Motor neuron (in vitro differentiated cells): ENCODE data around the gene CCDC33. TPM values are rescaled to one million over a fixed set of nuclear protein-coding genes. Genes with fewer than 3 reads are reported as not detected.

Experiments
- ATAC-seq, 8 experiments: fragments of 200-7000 bp; cut with Tn5 transposase; replicated peaks in 6 of 8; 2 replicates each; pipeline ENCODE4 v1.8.0; 2021; ENCODE audit warnings: mild to moderate bottlenecking in 8 of 8, moderate library complexity in 8 of 8
- H3K27ac ChIP-seq, 2 donors: fragments of 250-450 bp; sonication (Bioruptor Pico); 2 replicates each; pipeline ENCODE4 v1.9.0; 2021; ENCODE audit warnings: antibody characterized with exemption in 2 of 2, mild to moderate bottlenecking in 2 of 2, moderate library complexity in 1 of 2
- H3K4me1 ChIP-seq, 2 donors: fragments of 250-450 bp; sonication (Bioruptor Pico); replicated peaks in 1 of 2; 2 replicates each; pipeline ENCODE4 v1.6.1; 2021; ENCODE audit warnings: antibody characterized with exemption in 2 of 2, mild to moderate bottlenecking in 2 of 2, moderate library complexity in 1 of 2
- H3K4me3 ChIP-seq, 5 donors: fragments of 250-450 bp; sonication (Bioruptor Pico); 2 replicates each; pipeline ENCODE4 v1.9.0; 2021; ENCODE audit warnings: antibody characterized with exemption in 5 of 5, mild to moderate bottlenecking in 5 of 5, moderate library complexity in 4 of 5
- WGBS, 10 experiments: fragments of 450-650 bp; shearing (Covaris generic); methylation state at CpG; one replicate each; pipeline ENCODE4 v1.0.0; 2022; 5-methylcytosine and 5-hydroxymethylcytosine counted together
- in situ Hi-C, 9 experiments: fragments of 400-800 bp; cut with MboI; loops; one replicate each; pipeline ENCODE4 v1.15.0; 2021; ENCODE audit warnings: low sequenced_read_pairs in 9 of 9, low pct_unique_long_range_greater_than_20kb in 2 of 9; ENCODE audit not compliant: unreplicated experiment in 9 of 9
- total RNA-seq, 8 experiments: library from RNA; unstranded; fragments of 300-600 nt; gene quantifications; 2 replicates each; pipeline versions ENCODE4 v1.2.3 to v1.2.4, GENCODE V29; 2022

The CCDC33 gene
- total RNA-seq, 8 experiments from 2014 or later, result 0.66 to 18.3 (median 6.2) TPM

DNA sequence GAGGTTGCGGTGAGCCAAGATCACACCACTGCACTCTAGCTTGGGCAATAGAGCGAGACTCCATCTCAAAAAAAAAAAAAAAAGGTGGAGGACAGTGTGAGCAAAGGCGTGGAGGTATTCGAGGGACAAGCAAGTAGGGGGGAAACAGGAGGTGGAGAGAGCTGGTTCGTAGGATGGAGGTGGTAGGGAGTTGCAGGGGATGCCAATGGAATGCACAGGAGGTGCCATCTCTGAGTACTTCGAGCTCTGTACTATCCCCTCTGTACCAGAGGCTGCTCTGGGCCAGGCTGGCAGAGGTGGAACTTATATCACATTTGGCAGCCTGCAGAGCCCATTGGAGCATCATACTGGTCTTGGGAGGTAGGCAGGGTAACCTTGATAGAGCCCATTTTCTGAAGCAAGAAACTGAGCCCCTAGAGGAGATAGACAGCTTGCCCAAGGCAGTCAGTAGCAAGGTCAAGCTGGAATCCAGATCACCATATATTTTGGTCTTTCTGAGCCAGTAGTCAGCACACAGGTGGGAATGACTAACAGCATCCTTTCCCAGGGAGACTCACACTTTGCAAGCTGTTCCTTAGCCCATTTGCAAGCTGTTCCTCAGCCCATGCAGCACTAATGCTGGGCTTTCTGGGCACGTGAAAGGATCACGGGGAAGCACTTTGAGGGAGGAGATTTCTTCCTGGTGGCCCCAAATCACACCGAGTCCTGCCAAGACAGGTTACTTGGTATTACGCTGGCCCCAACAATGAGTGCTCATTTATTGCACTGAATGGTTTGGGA lies 9.2 kb upstream of the CCDC33 start:
- in situ Hi-C loops, result no loop called here
- H3K4me1 ChIP-seq, result peaks cover 72% of the 10 kb centered on the region in 2 donors
- no peak overlapping the region for H3K4me3 ChIP-seq
- no peak overlapping the region for H3K27ac ChIP-seq
- WGBS, 10 experiments, result 80 to 90% (median 88%) methylated on average over 1 to 8 of the region's 10 CpGs; no CpG with 5 or more reads in 5 of the 10 experiments
- ATAC-seq, result no peak

DNA sequence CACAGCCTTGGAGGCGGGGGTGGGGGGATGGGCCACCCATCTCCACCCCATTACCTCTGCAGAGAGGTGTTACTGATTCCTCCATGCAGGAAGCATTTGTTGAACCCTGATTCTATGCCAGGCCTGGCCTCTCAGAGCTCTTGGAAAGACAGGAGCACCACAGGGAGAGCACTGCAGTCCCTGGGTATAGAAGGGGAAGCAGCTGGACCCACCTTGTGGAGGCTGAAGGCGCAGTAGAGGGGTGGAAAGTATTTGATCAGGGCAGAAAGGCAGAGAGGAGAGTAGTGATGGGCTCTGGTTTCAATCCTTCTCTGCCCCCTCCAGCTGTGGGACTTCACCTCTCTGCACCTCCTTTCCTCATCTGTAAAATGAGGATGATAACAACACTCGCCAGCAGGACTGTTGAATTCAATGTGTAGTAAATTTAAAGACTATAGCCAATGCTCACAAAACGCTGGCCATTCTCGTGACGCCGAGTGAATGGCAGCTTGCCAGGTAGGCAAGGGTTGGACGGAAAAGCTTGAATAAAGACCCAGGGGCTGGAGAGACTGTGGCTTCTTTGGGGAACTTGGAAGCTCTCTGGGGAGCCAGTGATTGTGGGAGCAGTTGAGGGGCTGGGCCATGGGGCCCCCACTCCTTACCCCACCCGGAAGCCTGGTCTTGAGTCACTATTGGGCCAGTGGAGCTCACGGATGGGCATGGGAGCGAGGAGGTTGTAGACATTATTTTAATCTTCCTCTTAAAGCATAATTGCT lies 8.0 kb upstream of the CCDC33 start:
- in situ Hi-C loops, result no loop called here
- 11 to 78% (median 62%) methylated on average over 1 to 8 of the region's 11 CpGs; no CpG with 5 or more reads in 3 of the 10 experiments for WGBS, 10 experiments
- Histone ChIP-seq H3K4me3 (no peak overlapping the region), H3K27ac (peak overlapping the region; percentile 79 to 85), H3K4me1 (peaks cover 64 to 65% of the 10 kb centered on the region in 2 donors)
- ATAC-seq, result peak in 2 of 8 experiments; percentile 1

DNA sequence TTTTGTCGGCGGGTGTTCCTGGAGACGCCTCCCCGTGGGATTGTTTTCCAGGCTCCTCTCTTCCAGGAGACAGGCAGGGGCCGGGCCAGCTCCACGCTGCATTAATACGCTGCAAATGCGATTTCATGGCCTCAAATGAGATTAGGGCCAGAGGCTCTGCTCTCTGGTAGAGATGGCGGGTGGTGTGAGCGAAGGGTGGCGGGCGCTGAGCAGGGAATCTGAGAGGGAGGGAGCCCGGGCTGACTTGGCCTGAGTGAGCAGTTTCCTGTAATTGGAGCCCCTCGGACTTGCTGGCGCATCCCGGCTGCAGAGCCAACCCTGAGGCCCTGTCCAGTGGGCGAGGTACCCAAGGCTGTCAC lies 7.4 kb upstream of the CCDC33 start:
- Histone ChIP-seq H3K4me1 (peaks cover 64 to 65% of the 10 kb centered on the region in 2 donors), H3K27ac (peak overlapping the region; percentile 79 to 85), H3K4me3 (no peak overlapping the region)
- WGBS, 10 experiments, result 20 to 40% (median 34%) methylated on average over 1 to 9 of the region's 17 CpGs; no CpG with 5 or more reads in 5 of the 10 experiments
- peak; percentile 34 to 74 (median 56) for ATAC-seq
- in situ Hi-C loops, result no loop called here

DNA sequence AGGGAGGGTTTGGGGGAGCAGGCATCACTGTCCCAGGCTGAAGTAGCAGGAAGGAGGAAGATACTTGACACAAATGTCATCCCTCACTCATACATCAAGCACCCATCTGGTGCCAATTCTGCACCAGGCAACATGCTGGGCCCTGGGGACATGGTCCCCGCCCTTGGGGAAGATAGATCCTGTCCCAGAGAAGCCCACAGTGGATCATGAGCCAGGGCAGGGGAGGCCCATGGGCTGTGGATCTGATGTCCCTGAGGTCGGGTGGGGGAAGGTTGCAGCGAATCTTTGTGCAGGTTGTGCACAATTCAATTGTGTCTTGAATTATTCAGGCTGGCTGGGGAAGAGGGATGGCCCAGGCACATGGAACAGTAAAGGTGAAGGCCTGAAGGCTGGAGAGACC lies 6.4 kb upstream of the CCDC33 start:
- Histone ChIP-seq H3K4me3 (no peak overlapping the region), H3K4me1 (peaks cover 64% of the 10 kb centered on the region in 2 donors), H3K27ac (peak overlapping the region; percentile 11 to 85)
- WGBS, 10 experiments, result 80 to 100% methylated on average over 1 of the region's 3 CpGs; no CpG with 5 or more reads in 8 of the 10 experiments
- ATAC-seq, result no peak
- in situ Hi-C loops, result no loop called here

DNA sequence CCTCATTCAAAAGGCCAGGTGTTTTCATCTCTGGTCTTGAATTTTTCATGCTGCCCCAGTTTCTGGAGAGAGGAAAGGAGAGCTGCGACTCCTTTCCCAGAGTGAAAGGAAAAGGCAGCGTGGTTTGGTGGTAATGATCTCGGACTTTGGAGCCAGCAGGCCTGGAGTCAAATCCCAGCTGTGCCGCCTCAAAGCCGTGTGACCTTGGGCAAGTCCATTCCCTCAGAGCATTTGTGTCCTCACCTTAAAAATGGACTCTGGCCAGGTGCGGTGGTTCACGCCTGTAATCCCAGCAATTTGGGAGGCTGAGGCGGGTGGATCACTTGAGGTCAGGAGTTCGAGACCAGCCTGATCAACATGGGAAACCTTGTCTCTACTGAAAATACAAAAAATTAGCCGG lies 4.7 kb upstream of the CCDC33 start:
- H3K4me1 ChIP-seq, result peaks cover 55% of the 10 kb centered on the region in 2 donors
- no peak for ATAC-seq
- H3K4me3 ChIP-seq, result no peak overlapping the region
- WGBS, 10 experiments, result 71 to 100% (median 94%) methylated on average over 1 to 5 of the region's 10 CpGs; no CpG with 5 or more reads in 2 of the 10 experiments
- in situ Hi-C loops, result no loop called here
- no peak overlapping the region for H3K27ac ChIP-seq

DNA sequence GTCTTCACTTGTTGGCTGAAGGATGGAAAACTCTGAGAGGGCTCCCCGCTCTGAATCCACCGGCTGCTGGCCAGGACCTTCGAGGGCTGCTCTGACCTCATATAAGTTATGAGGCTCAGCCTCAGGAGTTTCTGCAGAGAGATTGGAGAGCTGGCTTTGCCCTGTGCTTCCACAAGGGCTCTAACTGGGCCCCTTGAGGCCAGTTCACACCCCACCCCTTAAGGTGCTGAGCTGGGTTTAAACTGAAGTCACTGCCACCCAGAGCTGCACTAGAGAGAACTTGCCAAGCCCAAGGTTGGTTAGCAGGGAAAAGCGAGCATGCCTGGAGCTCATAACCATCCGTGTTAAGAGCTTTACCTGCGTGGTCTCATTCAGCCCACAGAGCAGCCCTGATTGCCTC lies 2.8 kb upstream of the CCDC33 start:
- 67 to 88% (median 73%) methylated on average over 2 to 4 of the region's 6 CpGs; no CpG with 5 or more reads in 6 of the 10 experiments for whole genome bisulfite sequencing, 10 experiments
- Histone ChIP-seq H3K4me3 (no peak overlapping the region), H3K27ac (peak overlapping the region; percentile 6 to 73), H3K4me1 (peaks cover 48% of the 10 kb centered on the region in 2 donors)
- no peak for ATAC-seq
- in situ Hi-C loops, result no loop called here

DNA sequence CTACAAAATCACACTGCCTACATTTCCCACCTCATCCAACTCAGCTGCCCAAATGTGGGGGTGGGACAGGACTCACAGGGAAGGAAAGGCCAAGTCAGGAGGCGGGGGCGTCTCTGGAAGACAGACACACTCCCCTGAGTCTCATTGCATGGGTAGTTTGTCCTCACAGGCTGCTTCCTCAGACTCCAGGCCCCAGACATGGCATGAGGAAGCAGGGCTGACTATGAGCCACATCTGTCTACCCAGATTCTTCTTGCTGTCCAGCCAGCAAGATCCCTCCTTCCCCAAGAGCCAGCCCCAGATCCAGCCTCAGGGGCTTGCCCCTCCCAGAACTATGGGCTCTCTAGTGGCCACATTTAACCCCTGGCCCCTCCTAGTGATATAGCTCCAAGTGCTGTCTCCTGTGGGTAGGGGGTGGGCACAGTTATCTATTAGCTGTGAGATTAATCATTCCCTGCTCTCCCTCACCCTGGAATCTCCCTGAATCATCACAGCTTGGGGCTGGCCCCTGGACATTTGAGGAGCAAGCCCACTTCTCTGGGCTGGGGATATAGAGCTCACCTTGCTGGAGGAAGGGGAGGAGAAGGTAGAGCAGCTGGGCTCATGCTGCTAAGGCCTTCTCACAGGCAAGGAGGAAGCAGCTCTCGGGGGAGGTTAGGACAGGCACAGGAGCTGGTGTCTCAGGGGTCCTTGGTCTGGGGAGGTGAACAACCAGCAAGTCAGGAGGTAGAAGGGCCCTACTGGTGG lies 2.1 kb upstream of the CCDC33 start:
- peak; percentile 20 to 73 (median 60) for ATAC-seq
- H3K27ac ChIP-seq, result peak overlapping the region; percentile 6 to 73
- in situ Hi-C loops, result no loop called here
- H3K4me3 ChIP-seq, result no peak overlapping the region
- WGBS, 10 experiments, result 100% methylated on average over 2 of the region's 3 CpGs; no CpG with 5 or more reads in 9 of the 10 experiments
- peaks cover 41 to 45% of the 10 kb centered on the region in 2 donors for H3K4me1 ChIP-seq

DNA sequence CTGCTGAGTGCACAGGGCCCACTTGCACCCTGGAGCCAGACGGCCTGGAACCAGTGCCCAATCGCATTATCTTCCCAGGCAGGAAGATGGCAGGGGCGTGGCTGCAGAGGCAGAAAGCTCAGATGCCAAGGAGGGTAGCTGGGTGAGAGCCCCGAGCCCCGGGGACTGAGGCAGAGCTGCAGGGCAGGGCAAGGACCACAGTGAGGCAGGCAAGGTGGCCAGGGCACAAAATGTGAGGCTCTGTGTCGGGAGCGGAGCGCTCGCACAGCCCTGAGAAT lies 1.6 kb upstream of the CCDC33 start:
- in situ Hi-C loops, result no loop called here
- WGBS, 10 experiments, result 70 to 100% (median 100%) methylated on average over 1 to 3 of the region's 9 CpGs; no CpG with 5 or more reads in 6 of the 10 experiments
- ATAC-seq, result peak in 2 of 8 experiments; percentile 3 to 17
- Histone ChIP-seq H3K4me1 (peaks cover 36 to 45% of the 10 kb centered on the region in 2 donors), H3K27ac (peak overlapping the region; percentile 6 to 73), H3K4me3 (no peak overlapping the region)

DNA sequence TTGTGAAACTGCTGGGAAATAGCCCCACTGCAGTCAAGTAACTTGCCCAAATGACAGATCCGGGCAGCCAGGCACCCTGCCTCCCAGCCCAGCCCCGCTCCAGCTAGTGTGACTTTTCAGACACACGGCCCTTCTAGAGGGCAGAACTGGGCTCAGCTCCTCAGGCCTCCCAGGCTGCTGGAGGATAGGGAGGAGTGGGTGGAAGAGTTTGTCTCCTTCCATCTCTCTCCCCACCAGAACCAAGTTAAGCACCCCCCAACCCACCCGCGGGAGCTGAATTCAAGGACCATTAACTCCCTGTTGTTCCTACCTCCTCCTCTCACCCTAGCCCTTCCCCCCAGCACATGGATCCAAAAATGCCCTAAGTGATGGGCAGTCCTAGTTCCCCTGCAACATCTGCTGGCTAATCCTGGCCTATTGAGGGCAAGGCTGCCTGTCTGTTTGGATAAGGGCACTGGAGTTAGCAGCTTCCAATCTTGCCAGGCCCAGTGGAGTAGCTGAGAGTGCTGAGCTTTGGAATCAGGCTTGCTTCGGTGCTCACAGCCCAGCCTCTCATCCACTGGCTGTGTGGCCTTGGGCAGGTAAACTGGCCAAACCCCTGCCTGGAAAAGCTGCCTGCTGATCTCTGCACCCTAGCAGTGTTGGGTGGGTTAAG lies 3.1 kb downstream of the CCDC33 start:
- no peak overlapping the region for H3K4me3 ChIP-seq
- WGBS, 10 experiments, result 80% methylated on average over 1 of the region's 6 CpGs; no CpG with 5 or more reads in 9 of the 10 experiments
- in situ Hi-C loops, result no loop called here
- peaks cover 40 to 51% of the 10 kb centered on the region in 2 donors for H3K4me1 ChIP-seq
- ATAC-seq, result no peak
- no peak overlapping the region for H3K27ac ChIP-seq

DNA sequence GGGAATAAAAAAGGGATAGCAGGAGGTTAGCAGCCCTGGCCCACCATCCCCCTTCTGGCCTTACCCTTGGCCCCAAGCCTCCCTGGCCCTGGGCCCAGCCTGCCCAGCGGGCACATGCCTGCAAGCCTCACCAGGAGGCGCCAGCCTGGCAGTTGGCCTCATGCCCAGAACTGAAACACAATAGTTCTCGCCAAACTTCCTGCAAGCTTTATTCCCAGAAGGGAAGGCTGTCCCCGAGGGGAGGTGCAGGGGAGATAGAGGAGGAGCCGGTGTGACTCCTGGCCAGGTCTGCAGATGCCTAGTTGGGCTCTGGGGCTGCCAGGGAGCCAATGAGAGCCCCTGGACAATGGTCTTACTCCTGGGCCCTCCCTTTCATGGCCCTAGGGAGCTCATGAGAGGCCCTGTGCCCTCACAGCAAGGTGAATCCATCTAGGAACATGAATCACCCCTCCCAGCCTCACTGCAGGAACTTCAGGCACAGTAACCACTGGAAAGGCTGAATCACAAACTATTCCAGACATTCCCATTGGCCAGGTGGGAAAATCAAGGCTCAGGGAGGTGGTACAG lies 4.0 kb downstream of the CCDC33 start:
- 60 to 80% methylated on average over 1 of the region's 5 CpGs; no CpG with 5 or more reads in 8 of the 10 experiments for WGBS, 10 experiments
- peaks cover 41 to 52% of the 10 kb centered on the region in 2 donors for H3K4me1 ChIP-seq
- ATAC-seq, result peak; percentile 15 to 91 (median 56)
- no peak overlapping the region for H3K27ac ChIP-seq
- no peak overlapping the region for H3K4me3 ChIP-seq
- in situ Hi-C loops, result no loop called here

DNA sequence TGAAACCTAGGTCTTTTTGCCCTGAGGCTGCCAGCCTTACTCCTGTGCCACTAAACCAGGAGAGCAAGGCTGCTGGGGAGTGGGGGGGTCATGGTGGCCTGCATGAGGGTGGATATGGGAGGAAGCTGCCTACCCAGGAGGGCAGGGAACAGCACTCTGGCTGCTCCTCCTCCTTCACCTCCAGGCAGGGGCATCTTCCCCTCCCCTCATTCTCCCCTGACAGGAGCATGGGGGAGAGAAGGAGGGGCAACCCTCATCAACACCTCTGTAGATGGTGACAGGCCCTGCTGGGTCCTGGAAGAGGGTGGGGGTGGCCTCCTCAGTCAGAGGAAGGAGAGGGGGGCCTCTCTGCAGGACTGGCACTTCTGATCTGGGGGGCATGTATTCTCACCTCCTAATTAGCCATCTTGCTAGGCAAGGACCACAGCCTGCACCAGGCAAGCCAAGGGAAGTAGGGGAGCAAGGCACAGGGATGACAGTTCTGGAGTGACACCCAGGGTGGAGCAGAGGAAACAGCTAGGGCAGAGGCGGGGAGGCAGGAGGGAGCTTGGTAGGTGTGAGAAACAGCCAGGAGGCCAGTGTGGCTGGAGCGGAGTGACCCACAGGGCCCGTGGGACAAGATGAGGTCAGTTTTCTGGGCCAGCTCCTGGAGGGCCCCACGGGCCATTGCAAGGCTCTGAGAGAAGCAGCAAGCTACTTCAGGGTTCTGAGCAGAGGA lies 4.9 kb downstream of the CCDC33 start:
- H3K27ac ChIP-seq, result peak overlapping the region in 1 of 2 donors; percentile 43
- 33 to 100% (median 67%) methylated on average over 1 to 3 of the region's 4 CpGs; no CpG with 5 or more reads in 5 of the 10 experiments for WGBS, 10 experiments
- no peak for ATAC-seq
- H3K4me1 ChIP-seq, result peaks cover 49 to 59% of the 10 kb centered on the region in 2 donors
- H3K4me3 ChIP-seq, result no peak overlapping the region
- in situ Hi-C loops, result no loop called here
